ENCODE data around the gene ANKRD34A.

DNA sequence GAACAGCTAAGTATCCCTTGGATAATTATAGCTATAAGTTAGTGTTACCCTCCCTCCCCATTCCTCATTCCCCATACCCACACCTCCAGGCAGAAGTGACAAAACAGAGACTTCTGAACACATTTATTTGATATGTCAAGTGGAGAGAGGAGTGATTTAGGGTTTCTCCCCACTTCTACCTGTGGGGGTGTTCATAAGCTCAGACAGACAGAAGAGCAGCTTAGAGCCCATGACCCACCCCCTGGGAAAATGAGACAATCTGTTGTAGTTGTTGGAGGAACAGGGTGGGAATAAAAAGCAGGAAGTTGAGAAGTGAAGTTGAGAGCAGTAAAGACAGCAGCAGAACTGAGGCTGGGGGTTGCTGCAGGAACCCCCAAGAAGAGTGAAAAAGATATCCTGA is 5.0 kb downstream of the ANKRD34A start:
- TF ChIP-seq CTCF (conservative IDR thresholded peaks at IDR 0.05 in 1 of 2, IDR thresholded peaks at IDR 0.05 in 1 of 2; ENCODE audit: low read depth in 1 of 2, low read length in 2 of 2) (no peak), EZH2 (IDR thresholded peaks at IDR 0.05; ENCODE audit: low read length, missing control alignments) (no peak)

Measured in fibroblast of lung (primary cell).